GM12892 (cell line): ENCODE data around the gene MAP1LC3B.
A peak's percentile ranks its signal among the peaks of the same experiment; 100 is the strongest.
"Not testable (repeated sequence)": the region's sequence is repeated elsewhere in the genome, so short reads cannot be mapped to it uniquely, and the experiment has no call there.

Source experiments
- DNase-seq: peaks from one replicate; pipeline ENCODE4 v3.0.0; 2011; ENCODE audit not compliant: insufficient read length
- FAIRE-seq: peaks from 2 replicates; lab custom pipeline; 2011; peaks lifted over from hg19 to GRCh38; lab: Jason Lieb, UNC
- POLR2A ChIP-seq: IDR thresholded peaks from 2 replicates; pipeline ENCODE4 v1.6.1; 2011; ENCODE audit warnings: low read depth, low read length, control low read depth
- POLR2AphosphoS5 ChIP-seq: IDR thresholded peaks from 2 replicates; pipeline ENCODE4 v1.6.1; 2011; ENCODE audit warnings: low read depth, low read length, control low read depth
- TAF1 ChIP-seq: IDR thresholded peaks from 2 replicates; pipeline ENCODE4 v1.6.1; 2011; ENCODE audit warnings: low read depth, mild to moderate bottlenecking, control low read depth, low read length, borderline replicate concordance

MAP1LC3B gene

GRCh38 chr16:87374313-87374712 is 17.8 kb upstream of the MAP1LC3B start:
- DNase-seq: no peak
- no peak for FAIRE-seq
- TF ChIP-seq POLR2A (no peak), TAF1 (no peak), POLR2AphosphoS5 (no peak)

GRCh38 chr16:87375426-87376135 is 16.6 kb upstream of the MAP1LC3B start:
- DNase-seq (no peak), FAIRE-seq (no peak)
- no peak for TF ChIP-seq TAF1
- TF ChIP-seq POLR2A: no peak
- no peak for TF ChIP-seq POLR2AphosphoS5

GRCh38 chr16:87376660-87377059 is 15.5 kb upstream of the MAP1LC3B start:
- FAIRE-seq: no peak
- TF ChIP-seq POLR2A: no peak
- TF ChIP-seq POLR2AphosphoS5: no peak
- no peak for TF ChIP-seq TAF1

GRCh38 chr16:87379312-87379752 is 12.8 kb upstream of the MAP1LC3B start:
- not testable (repeated sequence) for FAIRE-seq, DNase-seq

More at GRCh38 chr16:87376660-87377059, 15.5 kb upstream of the MAP1LC3B start:
- no peak for DNase-seq

GRCh38 chr16:87380403-87380802 is 11.7 kb upstream of the MAP1LC3B start:
- DNase-seq (no peak), FAIRE-seq (no peak)
- TF ChIP-seq POLR2AphosphoS5: no peak
- TF ChIP-seq TAF1: no peak
- TF ChIP-seq POLR2A: no peak

- TF ChIP-seq TAF1 (no peak), POLR2AphosphoS5 (no peak), POLR2A (no peak)
- DNase-seq (no peak), FAIRE-seq (no peak)
These were observed 11.3 kb upstream of the MAP1LC3B start for GRCh38 chr16:87380881-87381280.

GRCh38 chr16:87382023-87382785 is 9.9 kb upstream of the MAP1LC3B start:
- TF ChIP-seq TAF1: no peak
- DNase-seq (no peak), FAIRE-seq (no peak)

GRCh38 chr16:87383505-87384161 is 8.5 kb upstream of the MAP1LC3B start, which contains the start of gene FBXO31:
Gene FBXO31 (minus strand): TSS chr16:87383776. CDS start chr16:87383744, 32 bp downstream.
- FAIRE-seq: peak; percentile 86
- peak; percentile 63; the same call in 1 of the 2 replicates for TF ChIP-seq POLR2A
- no peak; the same call in 1 of the 2 replicates for TF ChIP-seq POLR2AphosphoS5
- 0 out of 2 replicates have a peak, but pooled peaks have one; percentile 22 for TF ChIP-seq TAF1
- DNase-seq: peak; percentile 64

- FAIRE-seq: no peak
These were observed 7.8 kb upstream of the MAP1LC3B start for GRCh38 chr16:87384162-87384874.

GRCh38 chr16:87384875-87385167 is 7.3 kb upstream of the MAP1LC3B start:
- not testable (repeated sequence) for DNase-seq, FAIRE-seq

More at GRCh38 chr16:87384162-87384874, 7.8 kb upstream of the MAP1LC3B start:
- TF ChIP-seq TAF1 (no peak), POLR2A (no peak), POLR2AphosphoS5 (no peak; the same call in 1 of the 2 replicates)
- peak; percentile 46 for DNase-seq
